Loucy (cell line): ENCODE results near the gene PKP3.

ENCODE experiments used
- H2AFZ ChIP-seq: fragments of 200-600 bp; sonication (generic); 2 replicates; pipeline ENCODE4 v1.6.0; 2016; ENCODE audit warnings: antibody characterized with exemption, mild to moderate bottlenecking, low read length, moderate library complexity
- H3F3A ChIP-seq: fragments of 200-600 bp; 2 replicates; pipeline ENCODE4 v1.6.0; 2016; ENCODE audit warnings: antibody characterized with exemption, low read depth, mild to moderate bottlenecking
- H3K27me3 ChIP-seq: fragments of 200-600 bp; sonication (generic); 2 replicates; pipeline ENCODE4 v1.6.1; 2014; ENCODE audit warnings: low read length, mild to moderate bottlenecking; ENCODE audit not compliant: insufficient read depth, poor library complexity, severe bottlenecking
- H3K36me3 ChIP-seq: fragments of 200-600 bp; sonication (generic); 2 replicates; pipeline ENCODE4 v1.6.1; 2016; ENCODE audit warnings: low read length; ENCODE audit not compliant: insufficient read depth
- H3K4me1 ChIP-seq: fragments of 200-600 bp; sonication (generic); 2 replicates; pipeline ENCODE4 v1.5.1; 2014; ENCODE audit warnings: low read length, mild to moderate bottlenecking; ENCODE audit not compliant: insufficient read depth, poor library complexity, severe bottlenecking
- H3K4me2 ChIP-seq: fragments of 200-600 bp; sonication (generic); 2 replicates; pipeline ENCODE4 v1.6.0; 2014; ENCODE audit warnings: antibody characterized with exemption, low read length, low read depth, mild to moderate bottlenecking; ENCODE audit not compliant: poor library complexity, severe bottlenecking
- H3K4me3 ChIP-seq: fragments of 200-600 bp; sonication (generic); 2 replicates; pipeline ENCODE4 v1.5.1; 2014; ENCODE audit warnings: low read length, mild to moderate bottlenecking, mixed read lengths; ENCODE audit not compliant: poor library complexity, severe bottlenecking
- H3K79me2 ChIP-seq: fragments of 200-600 bp; sonication (generic); 2 replicates; pipeline ENCODE4 v1.6.1; 2014; ENCODE audit warnings: low read length; ENCODE audit not compliant: insufficient read depth
- H3K9ac ChIP-seq: fragments of 200-600 bp; sonication (generic); 2 replicates; pipeline ENCODE4 v1.6.0; 2014; ENCODE audit warnings: mild to moderate bottlenecking, low read depth, low read length, moderate library complexity; ENCODE audit not compliant: poor library complexity, severe bottlenecking
- H3K9me2 ChIP-seq: fragments of 200-600 bp; sonication (generic); replicated peaks from 2 replicates; pipeline ENCODE4 v1.6.1; 2016; ENCODE audit warnings: low read depth, low read length, mixed read lengths
- H3K9me3 ChIP-seq: fragments of 200-600 bp; sonication (generic); 2 replicates; pipeline ENCODE4 v1.6.1; 2014; ENCODE audit warnings: mild to moderate bottlenecking, antibody characterized with exemption, low read length, low read depth; ENCODE audit not compliant: insufficient read depth
- H4K20me1 ChIP-seq: fragments of 200-600 bp; sonication (generic); 2 replicates; pipeline ENCODE4 v1.6.0; 2014; ENCODE audit warnings: antibody characterized with exemption, low read length, mild to moderate bottlenecking; ENCODE audit not compliant: insufficient read depth, poor library complexity, severe bottlenecking
- CTCF ChIP-seq: fragments of 200-600 bp; sonication (generic); conservative IDR thresholded peaks from 2 replicates; pipeline ENCODE4 v1.5.1; 2014; ENCODE audit warnings: mild to moderate bottlenecking, antibody characterized with exemption, low read length
- EZH2phosphoT487 ChIP-seq: fragments of 200-600 bp; IDR thresholded peaks from 2 replicates; pipeline ENCODE4 v1.6.1; 2018; ENCODE audit warnings: antibody characterized with exemption, mild to moderate bottlenecking, moderate library complexity, borderline replicate concordance

The PKP3 gene

GRCh38 chr11:442611-443081, 48.6 kb downstream of the PKP3 start:
- H3K4me2 ChIP-seq = no peak overlapping the region
- no peak for TF ChIP-seq EZH2phosphoT487

GRCh38 chr11:443542-444199, 49.7 kb downstream of the PKP3 start:
- TF ChIP-seq CTCF (no peak), EZH2phosphoT487 (no peak)
- no peaks in the 10 kb centered on the region for H4K20me1 ChIP-seq
- 0 out of 2 replicates have a peak, but pooled peaks cover 3% of the 10 kb centered on the region for H3F3A ChIP-seq
- no peaks in the 10 kb centered on the region for H3K27me3 ChIP-seq
- H3K9me3 ChIP-seq = no peaks in the 10 kb centered on the region
- no peak overlapping the region for H3K4me2 ChIP-seq
- no peak overlapping the region for H3K4me3 ChIP-seq
- peaks cover 6% of the 10 kb centered on the region for H3K4me1 ChIP-seq
- no peak overlapping the region for H2AFZ ChIP-seq
- H3K9ac ChIP-seq = no peak overlapping the region
- H3K79me2 ChIP-seq = no peaks in the 10 kb centered on the region
- no peaks in the 10 kb centered on the region for H3K36me3 ChIP-seq
- H3K9me2 ChIP-seq = no peaks in the 10 kb centered on the region

More at GRCh38 chr11:442611-443081, 48.6 kb downstream of the PKP3 start:
- no peaks in the 10 kb centered on the region for H3F3A ChIP-seq
- H3K9me3 ChIP-seq = no peaks in the 10 kb centered on the region
- no peaks in the 10 kb centered on the region for H4K20me1 ChIP-seq
- no peak overlapping the region for H3K9ac ChIP-seq
- no peaks in the 10 kb centered on the region for H3K79me2 ChIP-seq
- H3K4me3 ChIP-seq = no peak overlapping the region
- H3K4me1 ChIP-seq = peaks cover 2% of the 10 kb centered on the region
- H2AFZ ChIP-seq = no peak overlapping the region
- H3K27me3 ChIP-seq = no peaks in the 10 kb centered on the region
- H3K9me2 ChIP-seq = no peaks in the 10 kb centered on the region
- no peaks in the 10 kb centered on the region for H3K36me3 ChIP-seq

GRCh38 chr11:444396-445144, 50.6 kb downstream of the PKP3 start:
- no peak overlapping the region for H2AFZ ChIP-seq

More at GRCh38 chr11:444396-445144, 50.6 kb downstream of the PKP3 start:
- Histone ChIP-seq H3K36me3 (no peaks in the 10 kb centered on the region), H3F3A (0 out of 2 replicates have a peak, but pooled peaks cover 6% of the 10 kb centered on the region), H4K20me1 (no peaks in the 10 kb centered on the region), H3K9me3 (no peaks in the 10 kb centered on the region), H3K27me3 (no peaks in the 10 kb centered on the region), H3K9me2 (no peaks in the 10 kb centered on the region), H3K4me1 (peaks cover 10% of the 10 kb centered on the region), H3K4me2 (no peak overlapping the region), H3K9ac (no peak overlapping the region), H3K79me2 (no peaks in the 10 kb centered on the region), H3K4me3 (no peak overlapping the region)
- TF ChIP-seq EZH2phosphoT487 = no peak
- no peak for TF ChIP-seq CTCF
